HepG2 (cell line): ENCODE results near the gene ARHGAP26.

ENCODE experiments used
- ATF3 ChIP-seq: sonication (generic); formaldehyde crosslinking; IDR thresholded peaks from 2 replicates; pipeline ENCODE4 v1.4.0; 2020; ENCODE audit warnings: missing genetic modification reagents
- CTCF ChIP-seq: sonication (generic); formaldehyde crosslinking; IDR thresholded peaks from 2 replicates; pipeline ENCODE4 v1.5.0; 2020; ENCODE audit warnings: mild to moderate bottlenecking, missing genetic modification reagents, moderate library complexity
- POLR2A ChIP-seq, 2 experiments: IDR thresholded peaks; 2 replicates each; pipeline ENCODE4 v1.6.1; 2011; ENCODE audit warnings: low read depth in 2 of 2, low read length in 2 of 2, mild to moderate bottlenecking in 1 of 2, moderate library complexity in 1 of 2; ENCODE audit not compliant: insufficient read depth in 1 of 2
- PRDM10 ChIP-seq: sonication (generic); formaldehyde crosslinking; IDR thresholded peaks from 2 replicates; pipeline ENCODE4 v1.4.0; 2020; ENCODE audit warnings: low read depth, missing genetic modification reagents
- RAD51 ChIP-seq: fragments of 450-650 bp; IDR thresholded peaks from 2 replicates; pipeline ENCODE4 v1.6.1; 2016; ENCODE audit warnings: borderline replicate concordance
- SOX13 ChIP-seq, 3 experiments: fragments of 450-650 bp in 1 of 3; sonication (generic) in 1 of 3; formaldehyde crosslinking in 1 of 3; IDR thresholded peaks in 2 of 3; conservative IDR thresholded peaks in 1 of 3; 2 replicates each; pipeline versions ENCODE4 v1.5.0 to v1.6.1; 2016 to 2020; ENCODE audit warnings: antibody characterized with exemption in 1 of 3, mild to moderate bottlenecking in 1 of 3, missing compliant biosample characterization in 1 of 3, missing genetic modification reagents in 1 of 3, moderate library complexity in 1 of 3
- YY1 ChIP-seq: IDR thresholded peaks from 2 replicates; pipeline ENCODE4 v1.6.1; 2011; ENCODE audit warnings: low read length, low read depth, moderate library complexity, mild to moderate bottlenecking; ENCODE audit not compliant: insufficient read depth, insufficient replicate concordance
- ZBTB33 ChIP-seq: sonication (generic); formaldehyde crosslinking; IDR thresholded peaks from 2 replicates; pipeline ENCODE4 v1.4.0; 2020; ENCODE audit warnings: missing genetic modification reagents
- ZNF772 ChIP-seq: sonication (generic); formaldehyde crosslinking; IDR thresholded peaks from 2 replicates; pipeline ENCODE4 v1.5.0; 2020; ENCODE audit warnings: mild to moderate bottlenecking, missing genetic modification reagents
- TF ChIP-seq, protein P1 (sequence below): sonication (generic); formaldehyde crosslinking; IDR thresholded peaks from 2 replicates; pipeline ENCODE4 v1.8.1; 2022; ENCODE audit warnings: low read depth, mild to moderate bottlenecking, missing genetic modification reagents
- TF ChIP-seq, protein P2 (sequence below): sonication (generic); formaldehyde crosslinking; conservative IDR thresholded peaks from 2 replicates; pipeline ENCODE4 v1.4.0; 2020; ENCODE audit warnings: missing genetic modification reagents

DNA sequence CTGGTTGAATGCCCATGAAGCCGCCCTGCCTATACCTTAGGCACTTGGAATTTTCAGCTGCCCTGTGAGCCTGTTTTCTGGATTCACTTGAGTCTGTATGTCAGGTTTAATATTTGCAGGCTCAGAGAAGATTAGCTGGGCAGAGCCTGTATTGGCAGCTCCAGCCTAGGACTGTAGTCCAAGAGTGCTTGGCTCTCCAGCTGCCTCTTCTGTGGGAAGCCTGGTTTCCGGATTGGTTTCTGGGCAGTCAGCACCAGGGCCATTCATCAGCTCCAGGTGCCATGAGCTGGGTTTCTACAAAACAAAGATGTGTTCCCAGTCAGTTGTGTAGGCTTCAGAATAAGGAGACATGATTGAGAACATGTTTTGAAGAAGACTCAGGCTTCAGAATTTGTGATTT lies 90.1 kb downstream of the ARHGAP26 start:
- TF ChIP-seq CTCF (CRISPR knock-in tag) (no peak), ATF3 (CRISPR knock-in tag) (no peak), PRDM10 (CRISPR knock-in tag) (no peak), POLR2A (IDR thresholded peaks at IDR 0.05; ENCODE audit: insufficient read depth in 1 of 2, low read depth in 2 of 2, low read length in 2 of 2) (no peak), RAD51 (no peak), ZBTB33 (CRISPR knock-in tag) (no peak), SOX13 (IDR thresholded peaks at IDR 0.05) (no peak), SOX13 (CRISPR knock-in tag; conservative IDR thresholded peaks at IDR 0.05 in 1 of 2, IDR thresholded peaks at IDR 0.05 in 1 of 2) (no peak), ZNF772 (CRISPR knock-in tag) (no peak), YY1 (no peak)
- TF ChIP-seq, protein P1, sequence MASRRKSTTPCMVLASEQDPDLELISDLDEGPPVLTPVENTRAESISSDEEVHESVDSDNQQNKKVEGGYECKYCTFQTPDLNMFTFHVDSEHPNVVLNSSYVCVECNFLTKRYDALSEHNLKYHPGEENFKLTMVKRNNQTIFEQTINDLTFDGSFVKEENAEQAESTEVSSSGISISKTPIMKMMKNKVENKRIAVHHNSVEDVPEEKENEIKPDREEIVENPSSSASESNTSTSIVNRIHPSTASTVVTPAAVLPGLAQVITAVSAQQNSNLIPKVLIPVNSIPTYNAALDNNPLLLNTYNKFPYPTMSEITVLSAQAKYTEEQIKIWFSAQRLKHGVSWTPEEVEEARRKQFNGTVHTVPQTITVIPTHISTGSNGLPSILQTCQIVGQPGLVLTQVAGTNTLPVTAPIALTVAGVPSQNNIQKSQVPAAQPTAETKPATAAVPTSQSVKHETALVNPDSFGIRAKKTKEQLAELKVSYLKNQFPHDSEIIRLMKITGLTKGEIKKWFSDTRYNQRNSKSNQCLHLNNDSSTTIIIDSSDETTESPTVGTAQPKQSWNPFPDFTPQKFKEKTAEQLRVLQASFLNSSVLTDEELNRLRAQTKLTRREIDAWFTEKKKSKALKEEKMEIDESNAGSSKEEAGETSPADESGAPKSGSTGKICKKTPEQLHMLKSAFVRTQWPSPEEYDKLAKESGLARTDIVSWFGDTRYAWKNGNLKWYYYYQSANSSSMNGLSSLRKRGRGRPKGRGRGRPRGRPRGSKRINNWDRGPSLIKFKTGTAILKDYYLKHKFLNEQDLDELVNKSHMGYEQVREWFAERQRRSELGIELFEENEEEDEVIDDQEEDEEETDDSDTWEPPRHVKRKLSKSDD (CRISPR knock-in tag), result no peak
- TF ChIP-seq, protein P2, sequence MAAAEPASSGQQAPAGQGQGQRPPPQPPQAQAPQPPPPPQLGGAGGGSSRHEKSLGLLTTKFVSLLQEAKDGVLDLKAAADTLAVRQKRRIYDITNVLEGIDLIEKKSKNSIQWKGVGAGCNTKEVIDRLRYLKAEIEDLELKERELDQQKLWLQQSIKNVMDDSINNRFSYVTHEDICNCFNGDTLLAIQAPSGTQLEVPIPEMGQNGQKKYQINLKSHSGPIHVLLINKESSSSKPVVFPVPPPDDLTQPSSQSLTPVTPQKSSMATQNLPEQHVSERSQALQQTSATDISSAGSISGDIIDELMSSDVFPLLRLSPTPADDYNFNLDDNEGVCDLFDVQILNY, result no peak
